Raji (cell line): ENCODE data around the gene TSPEAR.

Source experiments
- POLR2A ChIP-seq: IDR thresholded peaks from 2 replicates; pipeline ENCODE4 v1.6.1; 2011; ENCODE audit warnings: low read depth, low read length, control low read depth; ENCODE audit not compliant: insufficient read depth

Gene TSPEAR

GRCh38 chr21:44529503-44530125, 181.8 kb downstream of the TSPEAR start:
- TF ChIP-seq POLR2A, result no peak

- TF ChIP-seq POLR2A, result no peak
These were observed 182.4 kb downstream of the TSPEAR start for GRCh38 chr21:44529011-44529421.

- TF ChIP-seq POLR2A, result no peak
These were observed 182.8 kb downstream of the TSPEAR start for GRCh38 chr21:44528634-44528995.

- no peak for TF ChIP-seq POLR2A
These were observed 183.3 kb downstream of the TSPEAR start for GRCh38 chr21:44527983-44528633.

GRCh38 chr21:44527156-44527982, 184.0 kb downstream of the TSPEAR start:
- TF ChIP-seq POLR2A, result no peak

GRCh38 chr21:44526096-44526997, 185.0 kb downstream of the TSPEAR start:
- no peak for TF ChIP-seq POLR2A

GRCh38 chr21:44525391-44526095, 185.8 kb downstream of the TSPEAR start:
- no peak for TF ChIP-seq POLR2A

- no peak for TF ChIP-seq POLR2A
These were observed 186.7 kb downstream of the TSPEAR start for GRCh38 chr21:44524414-44525371.

GRCh38 chr21:44523567-44524413, 187.6 kb downstream of the TSPEAR start:
- no peak for TF ChIP-seq POLR2A

GRCh38 chr21:44522753-44523204, 188.6 kb downstream of the TSPEAR start:
- TF ChIP-seq POLR2A, result no peak

GRCh38 chr21:44521928-44522752, 189.2 kb downstream of the TSPEAR start:
- TF ChIP-seq POLR2A, result no peak

- no peak for TF ChIP-seq POLR2A
These were observed 190.0 kb downstream of the TSPEAR start for GRCh38 chr21:44521301-44521927.
